ENCODE measurements around the gene GNG13. TPM values are rescaled to one million over a fixed set of nuclear protein-coding genes. Genes with fewer than 3 reads are reported as not detected.
A peak's percentile ranks its signal among the peaks of the same experiment; 100 is the strongest.

GNG13 gene
- total and polyA plus RNA-seq, 9 of the 15 experiments (the other 6 are each of a cell fraction or from before 2014, with no cell fraction given): not detected

- Histone ChIP-seq H2AFZ (ENCODE audit: low read depth, low read length) (no peak overlapping the region), H3K79me2 (ENCODE audit: control insufficient read depth, insufficient read depth, low read length) (no peaks in the 10 kb centered on the region), H3K4me2 (ENCODE audit: insufficient read depth, low read length) (no peak overlapping the region), H3K27me3 (ENCODE audit: control insufficient read depth in 2 of 2, insufficient read depth in 2 of 2, low read length in 2 of 2) (peaks cover 67 to 94% of the 10 kb centered on the region in 2 experiments; a peak in 4 of 5 replicates), H3K36me3 (ENCODE audit: control insufficient read depth, insufficient read depth, low read length) (no peaks in the 10 kb centered on the region), H3K4me3 (no peak overlapping the region), H3K4me1 (replicated peaks in 1 of 2; ENCODE audit: control insufficient read depth in 2 of 2, insufficient read depth in 2 of 2, low read length in 2 of 2) (peaks cover 0 to 32% of the 10 kb centered on the region in 2 experiments; a peak in 2 of 5 replicates), H3K9me3 (replicated peaks; ENCODE audit: control insufficient read depth, insufficient read depth, low read depth, low read length) (no peaks in the 10 kb centered on the region), H3K27ac (ENCODE audit: extremely low read depth, low read depth, low read length) (no peak overlapping the region), H4K20me1 (replicated peaks; ENCODE audit: control insufficient read depth, insufficient read depth, low read length) (no peaks in the 10 kb centered on the region), H3K9me1 (ENCODE audit: control insufficient read depth, insufficient read depth, low read length) (no peaks in the 10 kb centered on the region), H3K9ac (ENCODE audit: insufficient read depth in 1 of 2, low read depth in 2 of 2, low read length in 2 of 2) (no peak overlapping the region)
- FAIRE-seq (no peak), ATAC-seq (no peak), DNase-seq (ENCODE audit: extremely low read depth in 1 of 4, low spot score in 3 of 4) (no peak)
- ChIA-PET POLR2A (interaction anchor here (1.1 kb wide), 1 partner anchor 49 kb away, joined by 3 read pairs; no protein-coding TSS in a partner anchor), CTCF (ENCODE audit: low intra/inter-chr PET ratio) (no interaction called here)
- in situ Hi-C loops (cut with MboI) (no loop called here), intact Hi-C loops (cut with micrococcal nuclease) (no loop called here)
- no TSS peak for BruUV-seq (replicated peaks)
- 3% methylated on average over 23 of the region's 25 CpGs for WGBS (ENCODE audit: insufficient coverage, low coverage, missing lambda C conversion rate)
- TF ChIP-seq VEZF1 (CRISPR knock-in tag; IDR thresholded peaks at IDR 0.05) (no peak), EP400 (IDR thresholded peaks at IDR 0.05) (no peak), ZBTB17 (CRISPR knock-in tag; IDR thresholded peaks at IDR 0.05) (no peak), HMGN3 (IDR thresholded peaks at IDR 0.05; ENCODE audit: borderline replicate concordance, extremely low read depth, insufficient read length, low read depth, low read length) (peak; percentile 22)
These were observed 24.1 kb upstream of the GNG13 start for GRCh38 chr16:824601-825000.

All from K562 (cell line).